Neural progenitor cell (in vitro differentiated cells): ENCODE data around the gene TNK2.
"Not testable (repeated sequence)": the region's sequence is repeated elsewhere in the genome, so short reads cannot be mapped to it uniquely, and the experiment has no call there.

Experiments used
- CTCF ChIP-seq: fragments of 200-600 bp; sonication (generic); IDR thresholded peaks from 2 replicates; pipeline ENCODE4 v1.5.1; 2017; ENCODE audit warnings: antibody characterized with exemption, mild to moderate bottlenecking
- EZH2 ChIP-seq: fragments of 200-600 bp; sonication (generic); IDR thresholded peaks from 2 replicates; pipeline ENCODE4 v1.6.1; 2017; ENCODE audit warnings: antibody characterized with exemption, mild to moderate bottlenecking, moderate library complexity

GRCh38 chr3:195824425-195825190 lies 83.7 kb downstream of the TNK2 start:
- TF ChIP-seq EZH2, CTCF: not testable (repeated sequence)
